ENCODE results near the gene SUCLG1.

Gene SUCLG1

GRCh38 chr2:84493514-84493913 lies 34.4 kb upstream of the SUCLG1 start:
- DNase-seq (ENCODE audit: low read depth): peak; percentile 53
- H3K4me3 ChIP-seq (ENCODE audit: low read length): no peak overlapping the region
- no peak for TF ChIP-seq CTCF (IDR thresholded peaks at IDR 0.05; ENCODE audit: insufficient read depth, low read depth, low read length, missing control alignments)

DNA sequence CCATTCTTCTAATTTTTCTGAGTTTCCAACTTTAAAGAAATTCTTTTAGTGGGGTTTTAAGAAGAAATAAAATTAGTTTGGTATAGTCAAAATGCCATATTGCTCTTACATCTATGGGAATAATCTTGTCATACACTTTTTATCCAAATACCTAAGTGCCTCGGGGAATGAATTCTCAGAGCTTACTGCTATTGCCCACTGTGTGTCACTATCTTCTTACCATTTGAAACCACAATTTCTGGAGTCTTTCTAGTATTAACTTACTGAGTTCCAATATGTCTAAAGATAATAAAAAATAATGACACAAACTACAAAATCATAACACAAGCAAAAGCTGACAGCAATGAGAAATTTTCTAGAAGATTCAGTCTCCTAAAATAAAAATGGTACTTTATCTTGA lies 33.5 kb upstream of the SUCLG1 start:
- TF ChIP-seq CTCF (IDR thresholded peaks at IDR 0.05; ENCODE audit: insufficient read depth, low read depth, low read length, missing control alignments): no peak
- DNase-seq (ENCODE audit: low read depth): no peak
- no peak overlapping the region for H3K4me3 ChIP-seq (ENCODE audit: low read length)

DNA sequence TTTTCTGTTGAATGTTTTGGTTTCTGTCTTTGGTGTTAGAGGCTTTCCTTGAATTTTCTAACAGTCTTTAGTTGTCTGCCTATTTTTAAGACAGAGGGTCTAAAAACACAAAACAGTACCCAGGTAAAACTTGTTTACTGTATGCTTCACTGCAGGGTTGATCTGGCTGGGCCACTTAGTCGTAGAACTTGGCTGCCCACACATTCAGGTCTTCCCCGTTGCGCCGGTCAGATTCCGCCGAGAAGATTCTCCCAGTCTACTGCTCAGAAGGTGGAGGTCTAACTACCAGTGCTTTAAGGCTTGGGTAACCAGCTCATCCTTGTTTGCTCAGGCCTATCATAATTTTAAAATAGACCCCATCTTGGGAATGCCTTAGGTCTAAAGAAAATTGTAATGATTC lies 32.7 kb upstream of the SUCLG1 start:
- DNase-seq (ENCODE audit: low read depth): no peak
- H3K4me3 ChIP-seq (ENCODE audit: low read length): no peak overlapping the region
- TF ChIP-seq CTCF (IDR thresholded peaks at IDR 0.05; ENCODE audit: insufficient read depth, low read depth, low read length, missing control alignments): no peak

DNA sequence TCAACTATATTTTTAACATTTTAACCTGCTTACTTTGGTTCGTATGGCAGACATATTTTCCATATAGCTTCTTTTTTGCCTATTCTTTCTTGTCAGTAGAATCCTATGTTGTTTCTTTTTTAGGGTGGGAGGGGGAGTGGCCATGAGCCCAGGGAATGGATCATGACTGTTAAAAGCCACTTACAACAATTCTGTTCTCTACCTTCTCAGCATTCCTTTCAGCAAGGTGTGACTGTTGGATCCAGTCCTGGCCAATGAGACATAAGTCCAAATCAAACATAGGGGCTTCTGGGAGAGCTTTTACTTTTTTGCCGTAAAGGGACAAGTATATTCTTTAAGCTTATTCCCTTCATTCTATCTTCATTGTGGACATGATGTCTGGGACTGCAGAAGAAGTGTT lies 32.2 kb upstream of the SUCLG1 start:
- no peak for TF ChIP-seq CTCF (IDR thresholded peaks at IDR 0.05; ENCODE audit: insufficient read depth, low read depth, low read length, missing control alignments)

DNA sequence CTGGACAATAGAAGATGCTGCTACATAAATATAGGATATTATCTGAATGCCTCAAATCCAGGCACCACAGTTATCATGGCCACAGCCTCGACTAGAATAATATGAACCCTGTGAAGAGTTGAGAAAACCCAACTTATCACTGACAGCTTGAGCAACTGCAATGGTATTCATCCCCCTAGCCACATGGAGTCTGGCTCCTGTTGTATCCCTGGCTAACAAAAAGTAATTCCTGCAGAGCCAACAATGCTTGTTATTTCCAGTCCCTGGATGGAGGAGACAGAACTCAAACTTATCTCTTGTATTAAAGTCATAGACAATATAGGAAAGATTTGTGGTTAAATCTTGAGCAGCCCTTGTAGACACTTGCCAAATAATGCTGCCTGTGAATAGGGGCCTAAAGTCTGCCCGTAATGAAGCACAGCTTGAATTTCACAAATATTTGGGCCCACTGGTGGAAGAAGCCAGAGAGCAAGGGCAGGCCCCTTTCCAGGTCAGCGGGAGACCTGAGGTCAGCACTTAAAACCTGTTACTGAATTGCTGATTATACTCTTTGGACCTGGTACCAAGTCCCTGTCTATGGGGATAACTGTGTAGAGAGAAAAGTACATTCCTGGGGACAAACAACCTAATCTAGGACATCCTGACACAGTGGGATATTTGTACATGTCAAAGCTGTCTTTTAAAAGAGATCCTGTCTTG lies 28.4 kb upstream of the SUCLG1 start:
- no peak overlapping the region for H3K4me3 ChIP-seq (ENCODE audit: low read length)
- TF ChIP-seq CTCF (IDR thresholded peaks at IDR 0.05; ENCODE audit: insufficient read depth, low read depth, low read length, missing control alignments): no peak
- no peak for DNase-seq (ENCODE audit: low read depth)

More for the DNA sequence above, 32.2 kb upstream of the SUCLG1 start:
- H3K4me3 ChIP-seq (ENCODE audit: low read length): no peak overlapping the region
- no peak for DNase-seq (ENCODE audit: low read depth)

- H3K4me3 ChIP-seq (ENCODE audit: low read length): no peak overlapping the region
- no peak for TF ChIP-seq CTCF (IDR thresholded peaks at IDR 0.05; ENCODE audit: insufficient read depth, low read depth, low read length, missing control alignments)
- no peak for DNase-seq (ENCODE audit: low read depth)
These were observed 27.5 kb upstream of the SUCLG1 start for GRCh38 chr2:84486441-84487115.

- H3K4me3 ChIP-seq (ENCODE audit: low read length): no peak overlapping the region
- no peak for DNase-seq (ENCODE audit: low read depth)
- TF ChIP-seq CTCF (IDR thresholded peaks at IDR 0.05; ENCODE audit: insufficient read depth, low read depth, low read length, missing control alignments): no peak
These were observed 24.2 kb upstream of the SUCLG1 start for GRCh38 chr2:84483320-84483719.

All from epithelial cell of esophagus (primary cell).